Lower leg skin (tissue), 4 donors: ENCODE measurements around the gene PLAC1. TPM values are rescaled to one million over a fixed set of nuclear protein-coding genes. Genes with fewer than 3 reads are reported as not detected.

Source experiments
- DNase-seq, 2 donors: peaks; one replicate each; pipeline ENCODE4 v3.0.0-alpha.2; 2019; ENCODE audit warnings: low spot score in 2 of 2
- H3K4me3 ChIP-seq: fragments of 200-600 bp; sonication (generic); 2 replicates; pipeline ENCODE4 v1.5.1; 2017; ENCODE audit warnings: mild to moderate bottlenecking, low read depth; ENCODE audit not compliant: poor library complexity, severe bottlenecking
- POLR2A ChIP-seq, 2 donors: fragments of 450-650 bp; IDR thresholded peaks; one replicate each; pipeline ENCODE4 v1.6.1; 2016 to 2017; ENCODE audit warnings: antibody characterized with exemption in 2 of 2, mild to moderate bottlenecking in 1 of 2, moderate library complexity in 1 of 2
- WGBS, 2 donors: methylation state at CpG; one replicate each; pipeline ENCODE4 v1.1.5; 2018; 5-methylcytosine and 5-hydroxymethylcytosine counted together
- intact Hi-C: fragments of 100-400 bp; cut with DNase I; formaldehyde crosslinking; loops from one replicate; pipeline ENCODE4 v1.15.0; 2023; ENCODE audit warnings: low total_unique reads
- total RNA-seq, 4 donors: library from RNA; depleted of rRNA; stranded (reverse); fragments of >200 nt; gene quantifications; one replicate each; pipeline ENCODE4 v1.1.0, GENCODE V29; 2016
- TF ChIP-seq, protein P1 (sequence below), 3 donors: fragments of 450-650 bp; IDR thresholded peaks; one replicate each; pipeline ENCODE4 v1.5.1; 2016; ENCODE audit warnings: antibody characterized with exemption in 3 of 3, mild to moderate bottlenecking in 3 of 3, moderate library complexity in 2 of 3

PLAC1 gene
- total RNA-seq, 4 donors from 2014 or later: 0.22 to 0.53 (median 0.23) TPM; not detected in 1

- intact Hi-C loops: no loop called here
These were observed 26.7 kb upstream of the PLAC1 start for GRCh38 chrX:134684956-134685355.

GRCh38 chrX:134683351-134684005 lies 25.2 kb upstream of the PLAC1 start:
- TF ChIP-seq, protein P1, sequence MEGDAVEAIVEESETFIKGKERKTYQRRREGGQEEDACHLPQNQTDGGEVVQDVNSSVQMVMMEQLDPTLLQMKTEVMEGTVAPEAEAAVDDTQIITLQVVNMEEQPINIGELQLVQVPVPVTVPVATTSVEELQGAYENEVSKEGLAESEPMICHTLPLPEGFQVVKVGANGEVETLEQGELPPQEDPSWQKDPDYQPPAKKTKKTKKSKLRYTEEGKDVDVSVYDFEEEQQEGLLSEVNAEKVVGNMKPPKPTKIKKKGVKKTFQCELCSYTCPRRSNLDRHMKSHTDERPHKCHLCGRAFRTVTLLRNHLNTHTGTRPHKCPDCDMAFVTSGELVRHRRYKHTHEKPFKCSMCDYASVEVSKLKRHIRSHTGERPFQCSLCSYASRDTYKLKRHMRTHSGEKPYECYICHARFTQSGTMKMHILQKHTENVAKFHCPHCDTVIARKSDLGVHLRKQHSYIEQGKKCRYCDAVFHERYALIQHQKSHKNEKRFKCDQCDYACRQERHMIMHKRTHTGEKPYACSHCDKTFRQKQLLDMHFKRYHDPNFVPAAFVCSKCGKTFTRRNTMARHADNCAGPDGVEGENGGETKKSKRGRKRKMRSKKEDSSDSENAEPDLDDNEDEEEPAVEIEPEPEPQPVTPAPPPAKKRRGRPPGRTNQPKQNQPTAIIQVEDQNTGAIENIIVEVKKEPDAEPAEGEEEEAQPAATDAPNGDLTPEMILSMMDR (IDR thresholded peaks at IDR 0.05): no peak
- no peak for TF ChIP-seq POLR2A (IDR thresholded peaks at IDR 0.05)
- intact Hi-C loops: no loop called here
- no peak for DNase-seq
- 58 to 70% methylated on average over 3 of the region's 3 CpGs for WGBS, 2 donors
- H3K4me3 ChIP-seq: no peak overlapping the region

More at GRCh38 chrX:134684956-134685355, 26.7 kb upstream of the PLAC1 start:
- DNase-seq: no peak
- 50 to 63% methylated on average over 1 of the region's 1 CpG for WGBS, 2 donors
- TF ChIP-seq POLR2A (IDR thresholded peaks at IDR 0.05): no peak
- TF ChIP-seq, protein P1 (IDR thresholded peaks at IDR 0.05): no peak
- no peak overlapping the region for H3K4me3 ChIP-seq

GRCh38 chrX:134682081-134682480 lies 23.8 kb upstream of the PLAC1 start:
- WGBS, 2 donors: 77% methylated on average over 4 of the region's 4 CpGs
- DNase-seq: no peak
- H3K4me3 ChIP-seq: no peak overlapping the region
- TF ChIP-seq, protein P1 (IDR thresholded peaks at IDR 0.05): no peak
- TF ChIP-seq POLR2A (IDR thresholded peaks at IDR 0.05): no peak
- intact Hi-C loops: no loop called here

DNA sequence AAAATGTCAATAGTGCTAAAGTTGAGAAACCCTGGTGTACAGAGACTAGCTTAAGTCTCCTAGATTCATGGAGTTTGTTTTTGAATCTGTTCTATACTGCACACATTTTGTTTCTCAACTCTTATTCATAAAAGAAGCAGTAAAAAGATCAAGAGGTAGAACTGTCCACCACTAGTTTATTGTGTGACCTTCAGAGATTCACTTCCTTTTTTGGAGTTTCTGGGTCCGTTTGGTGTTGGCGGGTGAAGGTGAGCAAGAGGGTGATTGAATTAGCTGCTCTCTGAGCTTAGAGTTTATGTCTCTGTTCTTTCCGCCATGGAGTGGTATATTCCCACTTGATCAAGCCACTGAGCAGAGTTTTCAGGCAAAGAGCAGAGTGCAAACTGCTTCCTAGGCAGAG lies 21.4 kb upstream of the PLAC1 start:
- H3K4me3 ChIP-seq: no peak overlapping the region
- intact Hi-C loops: no loop called here
- DNase-seq: no peak
- TF ChIP-seq, protein P1 (IDR thresholded peaks at IDR 0.05): no peak
- TF ChIP-seq POLR2A (IDR thresholded peaks at IDR 0.05): no peak
- 78 to 88% methylated on average over 3 of the region's 3 CpGs for WGBS, 2 donors

- DNase-seq: no peak
- no peak overlapping the region for H3K4me3 ChIP-seq
- WGBS, 2 donors: 53 to 63% methylated on average over 5 of the region's 5 CpGs
- TF ChIP-seq POLR2A (IDR thresholded peaks at IDR 0.05): no peak
- TF ChIP-seq, protein P1 (IDR thresholded peaks at IDR 0.05): no peak
- intact Hi-C loops: no loop called here
These were observed 20.9 kb upstream of the PLAC1 start for GRCh38 chrX:134679221-134679620.

GRCh38 chrX:134677332-134677731 lies 19.1 kb upstream of the PLAC1 start:
- no peak overlapping the region for H3K4me3 ChIP-seq
- no peak for TF ChIP-seq POLR2A (IDR thresholded peaks at IDR 0.05)
- TF ChIP-seq, protein P1 (IDR thresholded peaks at IDR 0.05): no peak
- DNase-seq: no peak
- intact Hi-C loops: no loop called here
- 81 to 92% methylated on average over 4 of the region's 4 CpGs for WGBS, 2 donors
